Measurements from ENCODE around the gene EHD1.

EHD1 gene

DNA sequence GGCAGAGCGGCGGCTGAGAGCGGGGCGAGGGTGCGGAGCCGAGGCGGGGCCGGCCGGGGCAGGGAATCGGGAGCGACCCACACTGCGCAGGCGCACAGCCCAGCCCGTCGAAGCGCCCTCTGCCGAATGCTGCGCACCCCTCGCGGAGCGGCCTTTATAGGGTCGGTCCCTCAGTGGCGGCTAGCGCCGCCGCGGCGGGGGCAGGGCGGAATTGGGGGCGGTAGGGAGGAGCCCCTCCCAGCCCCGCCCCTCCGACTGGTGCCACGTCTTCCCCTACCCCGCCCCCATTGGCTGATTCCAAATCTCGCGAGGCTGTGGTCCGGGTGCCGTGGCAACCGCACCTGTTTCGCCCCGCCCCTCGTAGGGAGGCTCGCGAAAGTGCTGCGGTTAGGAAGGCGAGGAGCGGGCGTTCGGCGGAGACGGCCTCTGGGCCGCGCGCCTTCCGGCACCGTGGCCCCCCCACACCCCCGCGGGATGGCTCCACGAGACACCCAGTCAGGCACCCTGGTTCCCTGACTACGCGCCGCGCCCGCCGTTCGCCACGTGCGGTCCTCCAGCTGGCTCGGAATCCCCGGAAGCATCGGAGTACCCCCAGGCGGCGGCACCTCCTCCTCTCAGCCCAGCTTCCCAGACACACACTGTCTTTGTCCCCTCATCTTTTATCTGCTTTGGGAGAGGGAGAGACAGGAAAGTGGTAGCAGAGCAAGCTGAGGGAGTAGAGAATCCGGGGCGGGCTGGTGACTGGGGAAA, at the start of gene EHD1:
TSS of gene EHD1 (minus strand) at position 128 of the 750 bp plus-strand sequence. CDS start 157 bp downstream, outside the sequence.
- FAIRE-seq, result no peak

DNA sequence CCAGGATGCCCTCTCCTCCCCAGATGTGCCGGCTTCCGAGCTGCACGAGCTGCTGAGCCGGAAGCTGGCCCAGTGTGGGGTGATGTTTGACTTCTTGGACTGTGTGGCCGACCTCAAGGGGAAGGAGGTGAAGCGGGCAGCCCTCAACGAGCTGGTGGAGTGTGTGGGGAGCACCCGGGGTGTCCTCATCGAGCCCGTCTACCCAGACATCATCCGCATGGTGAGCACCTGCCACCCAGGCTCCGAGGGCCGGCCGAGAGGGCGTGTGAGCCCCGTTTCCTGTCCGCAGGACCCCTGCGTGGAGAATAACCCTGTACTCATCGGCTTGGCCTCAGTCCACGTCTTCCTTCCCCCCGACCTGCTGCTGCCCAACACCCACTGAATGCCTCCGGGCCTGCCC, 48.3 kb upstream of the EHD1 start:
- no peak for FAIRE-seq

DNA sequence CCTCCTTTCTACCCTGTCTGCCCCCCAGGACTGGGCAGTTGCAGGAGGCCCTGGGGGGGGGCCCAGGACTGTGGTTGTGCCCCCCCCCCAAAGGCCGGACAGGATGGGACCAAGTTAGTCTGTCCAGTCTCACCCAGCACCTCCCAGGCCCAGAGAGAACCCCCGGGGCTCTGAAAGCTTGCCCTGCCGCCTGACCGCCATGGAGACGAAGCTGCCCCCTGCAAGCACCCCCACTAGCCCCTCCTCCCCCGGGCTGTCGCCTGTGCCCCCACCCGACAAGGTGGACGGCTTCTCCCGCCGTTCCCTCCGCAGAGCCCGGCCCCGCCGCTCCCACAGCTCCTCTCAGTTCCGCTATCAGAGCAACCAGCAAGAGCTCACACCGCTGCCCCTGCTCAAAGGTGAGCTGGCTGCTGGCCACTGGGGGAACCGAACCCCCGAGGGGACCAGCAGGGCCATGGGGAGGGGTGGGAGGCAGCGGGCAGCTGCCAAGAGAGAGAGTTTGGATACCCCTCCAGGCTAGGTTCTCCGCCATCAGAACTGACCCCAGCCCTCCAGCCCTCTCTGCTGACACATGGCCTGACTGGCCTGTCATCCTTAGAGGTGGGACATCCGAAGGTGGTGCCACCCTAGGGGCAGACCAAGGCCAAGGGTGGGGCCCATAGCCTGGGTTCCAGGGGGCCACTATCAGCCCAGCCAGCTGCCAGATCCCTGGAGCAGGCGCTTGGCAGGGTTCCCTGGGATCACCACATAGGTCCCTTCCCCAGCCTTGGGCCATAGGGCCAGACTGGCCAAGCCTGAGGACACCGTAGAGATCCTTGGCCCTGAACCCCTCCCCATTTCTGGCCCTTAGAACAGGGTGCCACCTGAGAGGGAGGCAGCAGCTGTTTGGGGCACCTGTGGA, 47.4 kb upstream of the EHD1 start:
- FAIRE-seq, result no peak

DNA sequence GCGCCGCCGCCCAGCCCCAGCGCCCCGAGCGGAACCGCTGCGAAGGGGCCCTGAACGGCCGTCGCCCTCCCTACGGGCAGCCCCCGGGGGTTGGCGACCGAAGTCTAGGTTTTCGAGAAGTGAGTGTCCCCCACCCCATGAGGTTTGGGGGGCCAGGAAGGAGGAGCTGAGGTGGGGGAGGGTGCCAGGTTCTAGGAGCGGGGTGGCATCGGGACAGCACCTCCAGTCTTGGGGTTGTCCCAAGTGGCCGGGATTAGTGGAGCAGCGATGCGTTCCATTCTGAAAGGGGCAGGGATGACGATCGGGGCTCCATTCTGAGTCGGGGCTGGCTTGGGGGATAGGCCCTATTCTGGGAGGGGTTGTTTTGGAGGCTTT, 46.5 kb upstream of the EHD1 start:
- no peak for FAIRE-seq

DNA sequence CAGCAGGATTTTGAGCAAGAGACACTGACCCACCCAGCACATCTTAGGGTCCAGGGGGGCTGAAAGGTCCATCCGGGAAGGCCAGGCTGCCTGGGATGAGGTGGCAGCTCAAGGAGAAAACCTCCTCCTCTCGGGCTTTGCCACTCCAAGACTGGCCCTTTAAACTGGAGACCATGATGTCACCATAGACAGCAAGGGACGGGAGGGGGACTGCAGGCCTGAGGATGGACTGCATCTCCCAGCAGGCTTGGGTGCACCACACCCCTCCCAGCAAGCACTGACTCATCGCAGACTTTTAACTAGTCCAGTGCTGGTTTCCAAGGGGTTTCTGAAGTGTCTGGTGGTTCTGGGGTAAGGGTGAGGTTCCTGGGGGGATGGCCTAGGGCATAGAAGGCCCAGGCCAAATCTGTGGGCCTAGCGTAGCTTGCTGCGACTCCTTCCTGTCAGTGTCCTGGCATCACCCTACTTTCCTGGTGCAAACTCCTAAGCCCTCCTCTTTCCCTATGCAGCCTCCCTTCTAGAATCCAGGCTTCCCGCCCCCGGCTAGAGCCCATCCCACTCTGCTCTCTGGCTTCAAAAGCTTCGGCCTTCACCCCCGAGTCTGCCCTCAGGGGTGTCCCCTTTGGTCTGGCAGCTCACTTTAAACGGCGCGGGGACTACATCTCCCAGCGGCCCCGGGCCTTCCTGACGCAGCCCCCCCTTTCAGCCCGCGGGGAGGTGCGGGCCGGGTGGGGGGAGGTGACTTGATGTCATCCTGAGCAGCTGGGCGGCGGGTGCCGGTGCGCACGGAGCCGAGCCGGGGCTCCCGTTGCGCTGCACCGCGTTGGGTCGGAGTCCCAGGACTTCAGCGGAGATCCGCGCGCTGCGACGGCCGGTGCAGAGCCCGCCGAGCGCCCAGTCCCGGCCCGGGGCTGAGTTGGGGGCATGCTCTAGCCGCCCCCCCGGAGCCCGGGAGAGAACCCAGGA, 45.8 kb upstream of the EHD1 start, which contains the start of gene PPP2R5B:
TSS of gene PPP2R5B (plus strand) at position 746 of the 966 bp plus-strand sequence. CDS start 1,046 bp downstream, outside the sequence.
- FAIRE-seq, result peak; percentile 83

DNA sequence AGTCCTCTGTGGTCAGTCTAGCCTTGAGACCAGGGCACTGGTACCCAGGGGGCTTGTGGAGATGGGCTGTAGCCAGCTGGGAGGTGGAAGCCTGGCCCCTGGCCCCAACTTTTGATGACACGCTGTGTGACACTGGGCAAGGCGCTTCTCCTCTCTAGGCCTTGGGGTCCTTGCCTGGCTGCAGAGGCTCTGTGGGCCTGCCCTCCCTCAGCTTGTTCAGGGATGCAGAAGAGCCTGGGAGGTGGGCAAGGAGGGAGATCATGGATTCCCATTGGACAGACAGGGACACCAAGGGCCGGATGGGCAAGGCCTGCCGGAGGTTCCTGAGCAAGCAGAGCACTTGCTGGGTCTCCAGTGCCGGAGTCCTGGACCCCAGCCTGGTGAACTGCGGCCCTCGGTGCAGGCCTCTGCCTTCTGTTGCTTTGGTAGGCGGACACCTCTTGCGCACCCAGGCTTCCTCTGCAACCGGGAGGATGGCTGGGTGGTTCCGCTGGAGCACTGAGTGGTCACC, 44.8 kb upstream of the EHD1 start:
- FAIRE-seq, result no peak

DNA sequence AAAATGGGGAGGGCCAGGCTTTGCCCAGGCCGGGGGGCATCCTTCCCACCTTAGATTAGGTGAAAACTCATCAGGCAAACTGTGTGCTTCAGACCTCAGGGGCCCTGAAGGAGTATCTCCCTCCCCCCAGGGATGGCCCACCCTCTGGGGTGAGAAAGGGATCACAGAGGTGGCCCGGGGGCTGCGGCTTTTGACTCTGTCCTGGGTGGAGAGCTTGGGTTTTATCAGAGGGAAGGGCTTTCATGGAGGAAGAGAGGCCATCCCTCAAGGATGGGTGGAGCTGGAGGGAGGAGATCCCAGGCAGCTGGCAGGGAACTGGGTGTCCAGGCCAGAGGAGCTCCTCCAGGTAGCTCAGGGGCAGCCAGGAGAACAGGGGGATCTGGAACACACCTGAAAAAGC, 43.0 kb upstream of the EHD1 start:
- no peak for FAIRE-seq

DNA sequence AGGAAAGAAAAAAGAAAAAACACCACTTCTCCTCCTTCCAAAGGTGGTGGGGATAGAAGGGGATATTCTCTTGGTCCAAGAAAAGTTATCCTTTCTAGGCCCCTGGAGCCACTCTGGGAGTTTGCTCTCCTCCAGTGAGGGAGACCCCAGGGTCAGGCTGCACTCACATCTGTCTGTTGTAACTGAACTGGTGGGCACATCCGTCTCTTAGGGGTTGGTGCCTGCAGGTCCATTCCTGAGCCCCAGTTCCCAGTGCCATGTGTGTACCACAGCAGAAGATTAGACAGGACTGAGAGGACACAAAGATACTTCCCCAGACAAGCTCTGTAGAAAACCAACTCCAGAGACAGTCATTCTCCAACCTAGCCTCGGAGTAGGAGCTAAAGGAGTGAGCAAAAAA, 41.7 kb upstream of the EHD1 start:
- FAIRE-seq, result no peak

DNA sequence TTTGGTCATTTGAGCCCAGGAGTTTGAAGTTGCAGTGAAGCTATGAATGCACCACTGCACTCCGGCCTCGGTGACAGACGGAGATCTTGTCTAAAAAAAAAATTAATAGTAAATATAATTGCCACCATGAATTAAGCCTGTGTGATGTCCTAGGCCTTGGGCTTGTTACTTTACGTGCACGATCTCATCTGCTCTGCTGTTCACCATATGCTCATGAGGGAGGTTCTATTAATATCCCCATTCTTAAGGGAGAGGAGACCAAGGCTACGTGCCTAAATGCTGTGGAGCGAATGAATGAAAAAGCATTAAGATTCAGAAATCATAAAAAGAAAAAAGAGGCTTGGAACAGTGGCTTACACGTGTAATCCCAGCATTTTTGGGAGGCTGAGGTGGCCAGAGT, 41.2 kb upstream of the EHD1 start:
- FAIRE-seq, result no peak

DNA sequence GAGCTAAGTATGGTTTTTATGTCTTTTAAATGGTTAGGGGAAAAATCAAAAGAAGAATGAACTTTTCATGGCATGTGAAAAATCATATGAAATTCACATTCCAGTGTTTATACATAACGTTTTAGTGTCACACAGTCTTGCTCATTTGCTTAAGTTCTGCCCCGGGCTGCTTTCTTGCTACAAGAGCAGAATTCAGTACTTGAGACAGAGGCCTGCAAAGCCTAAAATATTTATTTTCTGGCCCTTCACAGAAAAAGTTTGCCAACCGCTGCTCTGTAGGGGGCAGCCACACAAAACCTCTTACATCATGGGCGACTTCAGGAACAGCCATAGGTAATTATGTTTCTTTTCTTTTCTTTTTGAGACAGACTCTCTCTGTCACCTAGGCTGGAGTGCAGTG, 39.6 kb upstream of the EHD1 start:
- FAIRE-seq, result no peak

DNA sequence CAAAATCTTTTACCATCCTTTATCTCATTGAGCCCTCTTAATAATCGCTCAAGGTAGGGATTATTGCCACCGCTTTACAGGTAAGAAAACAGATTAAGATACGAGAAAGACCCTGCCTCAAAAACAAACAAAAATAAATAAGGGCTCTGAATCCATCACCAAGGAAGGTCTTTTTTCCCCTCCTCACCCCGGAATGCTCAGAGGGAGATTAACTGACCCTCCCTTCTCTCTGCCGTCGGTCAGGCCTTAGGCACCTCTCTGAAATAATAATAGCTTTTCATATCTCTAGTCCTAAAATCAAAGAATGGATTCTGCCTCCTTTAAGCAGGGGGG, 39.2 kb upstream of the EHD1 start:
- FAIRE-seq, result no peak

DNA sequence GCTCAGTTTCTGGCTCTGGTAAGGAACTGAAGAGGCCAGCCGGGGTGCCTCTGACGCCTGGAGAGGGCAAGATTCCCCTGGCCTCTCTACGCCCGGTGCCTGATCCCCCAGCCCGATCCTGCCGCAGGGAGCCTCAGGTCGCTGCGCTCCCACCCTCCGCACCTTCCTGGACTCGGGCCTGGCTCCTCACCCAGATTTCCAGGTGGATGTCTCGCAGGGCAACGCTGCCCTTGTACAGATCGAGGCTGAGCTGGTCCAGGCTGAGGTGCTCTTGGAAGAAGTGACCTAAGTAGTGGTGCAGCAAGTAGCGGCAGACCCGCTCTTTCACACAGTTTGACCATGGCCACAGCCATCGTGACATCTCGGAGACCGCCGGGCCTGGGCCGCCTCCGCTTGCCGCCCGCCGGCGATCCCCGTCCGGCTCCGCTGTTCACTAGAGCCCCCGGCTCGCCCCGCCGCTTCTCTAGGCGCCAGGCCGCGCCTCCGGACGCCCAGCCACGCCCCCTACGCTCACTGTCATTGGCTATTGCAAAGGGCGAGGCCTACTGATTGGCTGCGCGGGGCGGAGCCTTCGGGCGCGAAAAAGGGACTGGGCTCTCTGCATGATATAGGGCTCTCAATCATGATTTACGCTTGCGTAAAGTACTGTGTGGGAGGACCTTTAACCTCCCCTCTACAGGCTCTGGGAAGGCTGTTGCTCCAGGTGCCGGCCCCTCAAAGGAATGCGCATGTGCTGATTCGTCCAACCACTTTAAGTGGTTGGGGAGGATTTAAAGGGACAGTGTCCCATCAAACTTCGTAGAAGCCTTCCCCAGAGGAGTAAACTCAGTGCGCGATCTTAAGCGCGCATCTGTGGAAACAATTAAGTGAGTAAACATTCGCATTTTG, 38.6 kb upstream of the EHD1 start, which contains the start of gene ATG2A:
TSS of gene ATG2A (minus strand) at position 435 of the 888 bp plus-strand sequence. CDS start at position 361, 74 bp downstream.
- peak; percentile 97 for FAIRE-seq

DNA sequence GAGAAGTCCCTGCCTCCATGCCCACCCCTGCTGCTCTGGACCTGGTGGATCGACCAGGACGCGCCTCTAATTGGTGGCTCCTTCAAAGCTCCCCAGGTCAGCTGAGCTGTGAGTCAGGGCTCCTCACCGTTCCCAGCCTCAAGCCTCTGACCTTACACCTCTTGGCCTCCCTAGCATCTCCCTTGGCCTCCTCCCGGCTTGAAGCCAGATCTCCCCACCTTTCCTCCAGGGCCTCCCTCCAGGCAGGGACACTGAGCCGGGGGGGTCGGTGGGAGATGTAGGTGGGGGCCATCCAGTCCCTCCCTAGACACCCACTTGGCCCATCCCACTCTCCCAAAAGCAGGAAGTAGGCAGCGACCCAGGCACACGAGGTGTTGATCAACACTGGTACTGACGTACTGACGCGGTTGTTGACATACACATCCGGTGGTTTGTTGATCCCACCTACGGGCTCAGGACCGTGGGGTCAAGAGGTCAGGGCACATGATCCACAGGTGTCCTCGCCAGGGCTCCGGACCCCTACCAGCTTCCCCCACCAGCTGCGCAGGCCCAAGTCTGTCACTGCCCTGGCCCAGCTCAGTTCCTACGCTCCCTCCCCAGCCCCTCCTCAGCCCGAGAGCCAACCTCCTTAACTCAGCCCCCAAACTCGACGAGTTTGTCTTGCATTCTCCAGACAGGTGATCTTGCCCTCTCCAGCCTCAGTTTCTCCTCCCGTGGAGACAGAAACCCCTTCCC, 37.8 kb upstream of the EHD1 start:
- no peak for FAIRE-seq

DNA sequence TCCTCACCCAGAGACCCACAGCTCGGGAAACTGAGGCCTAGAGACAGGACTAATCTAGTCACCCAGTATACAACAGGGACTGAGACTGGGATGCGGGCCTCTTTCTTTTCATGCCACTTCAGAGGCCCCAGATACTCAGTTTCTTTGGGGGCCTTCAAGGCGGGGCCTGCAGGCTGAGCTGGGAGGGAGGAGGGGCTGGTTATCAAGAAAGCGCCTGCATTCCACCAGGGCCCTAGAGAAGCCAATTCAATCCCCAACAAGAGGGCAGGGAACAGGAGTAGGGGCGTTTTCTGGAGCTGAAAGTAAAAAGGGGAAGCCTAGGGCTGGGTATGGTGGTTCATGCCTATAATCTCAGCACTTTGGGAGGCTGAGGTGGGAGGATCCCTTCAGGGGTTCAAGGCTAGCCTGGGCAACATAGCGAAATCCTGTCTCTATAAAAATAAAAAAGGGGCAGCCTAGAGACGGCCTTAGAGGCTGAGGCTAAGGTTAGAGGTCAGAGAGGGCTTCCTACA, 37.0 kb upstream of the EHD1 start:
- no peak for FAIRE-seq

DNA sequence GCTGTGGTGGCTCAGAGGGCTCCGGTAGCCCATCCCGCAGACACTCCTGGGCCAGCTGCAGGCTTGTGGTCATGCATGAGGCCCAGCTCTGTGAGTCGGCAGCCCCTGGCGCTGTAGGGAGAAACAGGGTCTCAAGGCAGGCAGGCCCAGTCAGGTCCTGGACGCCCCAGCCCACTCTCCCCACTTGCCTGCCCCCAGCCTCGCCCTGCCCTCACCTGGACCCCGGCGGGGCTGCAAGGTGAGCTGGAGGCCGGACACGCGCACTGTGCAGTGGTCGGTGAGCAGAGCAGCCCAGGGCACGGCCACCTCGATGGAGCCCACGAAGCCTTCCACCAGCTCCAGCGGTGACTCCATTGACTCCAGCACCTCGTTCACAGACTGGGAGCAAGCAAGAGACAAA, 35.7 kb upstream of the EHD1 start:
- FAIRE-seq, result no peak

DNA sequence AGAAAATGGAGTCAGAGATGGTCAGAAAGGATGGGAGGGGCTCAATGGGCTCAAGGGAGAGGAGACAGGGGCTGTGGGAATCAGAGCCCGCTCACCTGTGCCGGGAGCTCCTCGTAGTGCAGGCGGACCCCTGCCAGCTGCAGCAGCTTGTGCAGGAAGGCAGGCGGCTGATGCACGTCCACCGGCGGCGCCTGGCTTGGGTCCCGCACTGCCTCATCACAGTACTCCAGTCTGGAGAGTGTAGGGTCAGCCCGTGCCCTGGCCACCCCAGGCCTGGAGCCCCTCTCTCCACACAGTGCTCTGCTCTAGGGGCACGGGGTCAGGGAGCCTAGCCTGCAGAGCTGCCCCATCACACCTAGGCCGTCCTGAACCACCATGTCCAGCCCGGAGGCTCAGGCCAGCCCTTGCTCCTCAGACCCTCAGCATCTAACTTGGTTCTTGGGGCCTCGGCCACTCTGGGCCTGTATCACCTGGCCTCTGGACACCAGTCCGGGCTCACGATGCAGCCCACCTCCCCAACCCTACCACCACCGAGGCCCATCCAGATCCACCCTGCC, 34.8 kb upstream of the EHD1 start:
- FAIRE-seq, result no peak

DNA sequence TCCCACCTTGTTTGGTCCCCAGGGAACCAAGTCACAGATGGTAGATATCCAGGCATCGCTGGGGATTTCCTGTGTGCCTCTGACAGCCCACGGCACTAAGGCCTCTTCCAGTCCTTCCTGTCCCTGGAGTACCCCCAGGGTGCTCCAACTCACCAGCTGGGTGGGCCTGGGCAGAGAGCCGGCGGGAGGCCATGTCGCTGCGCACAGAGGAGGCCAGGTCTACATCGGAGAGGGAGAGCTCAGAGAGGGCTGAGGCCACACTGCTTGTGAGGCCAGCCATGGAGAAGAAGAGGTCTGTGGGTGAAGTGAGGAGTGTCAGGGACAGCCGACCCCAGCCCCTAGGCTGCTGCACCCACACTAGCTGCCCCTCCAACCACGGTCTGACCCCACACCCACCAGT, 33.3 kb upstream of the EHD1 start:
- FAIRE-seq, result no peak

DNA sequence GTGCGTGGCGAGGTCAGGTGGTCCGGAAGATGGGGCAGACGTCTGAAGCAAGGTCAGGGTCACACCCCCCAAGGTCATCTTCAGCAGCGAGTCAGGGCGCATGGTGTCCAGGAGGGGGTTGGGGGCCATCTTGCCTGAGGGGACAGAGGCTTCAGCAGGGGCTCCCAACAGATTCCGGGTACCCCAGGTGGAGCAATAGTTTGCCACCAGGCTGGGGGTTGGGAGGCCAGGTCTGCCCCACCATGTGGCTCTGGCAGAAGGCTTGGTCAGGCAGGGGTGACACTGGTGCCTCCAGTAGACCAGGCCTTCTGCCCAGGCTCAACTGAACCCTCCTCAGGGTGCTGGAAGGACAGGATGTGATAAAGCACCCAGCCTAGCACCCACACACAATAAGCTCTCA, 32.7 kb upstream of the EHD1 start:
- FAIRE-seq, result no peak

DNA sequence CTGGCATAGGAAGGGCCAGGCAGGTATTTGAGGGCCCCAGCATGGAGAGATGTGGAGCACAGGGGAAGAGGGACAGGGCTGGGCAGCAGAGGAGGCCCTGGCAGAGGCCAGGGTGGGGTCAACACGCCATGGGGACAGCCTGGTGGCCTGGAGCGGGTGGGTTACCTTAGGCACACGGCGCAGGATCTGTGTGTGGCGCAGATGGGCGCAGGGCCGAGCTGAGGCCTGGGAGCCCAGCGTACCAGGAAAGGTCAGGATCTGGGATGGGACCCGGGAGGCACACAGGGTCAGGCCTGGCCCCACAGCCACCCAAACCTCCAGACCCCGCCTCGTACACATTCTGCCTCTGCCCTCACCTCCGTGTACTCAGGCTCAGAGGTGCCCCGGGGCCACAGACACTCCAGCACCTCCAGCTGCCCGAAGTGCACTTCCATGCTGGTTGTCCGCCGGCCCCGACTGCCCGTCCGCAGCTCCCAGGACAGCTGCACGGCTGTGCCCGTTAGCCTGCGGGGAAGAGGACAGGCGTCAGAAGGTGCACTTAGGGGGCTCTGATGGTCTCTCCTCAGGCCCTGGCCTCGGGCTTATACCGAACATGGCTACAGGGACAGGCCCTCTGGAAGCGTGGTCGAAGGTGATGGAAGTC, 32.2 kb upstream of the EHD1 start:
- FAIRE-seq, result no peak

Data from TTC549 (cell line).